Lung (tissue), 13 donors: Measurements from ENCODE around the gene HMCN2. TPM values are rescaled to one million over a fixed set of nuclear protein-coding genes. Genes with fewer than 3 reads are reported as not detected.

Experiments used
- ATAC-seq: fragments of 200-7000 bp; cut with Tn5 transposase; one replicate; pipeline ENCODE4 v1.9.1; 2020; ENCODE audit warnings: moderate number of reproducible peaks; ENCODE audit not compliant: insufficient read depth, low FRiP score
- DNase-seq, 3 donors: peaks; one replicate each; pipeline ENCODE4 v3.0.0-alpha.2; 2013 to 2017
- H3K27ac ChIP-seq, 2 donors: one replicate each; pipeline ENCODE4 v1.5.1; 2013; ENCODE audit warnings: mild to moderate bottlenecking in 2 of 2, moderate library complexity in 2 of 2, control low read depth in 1 of 2, inconsistent platforms in 1 of 2, low read depth in 1 of 2, low read length in 1 of 2
- H3K27me3 ChIP-seq, 3 donors: one replicate each; pipeline ENCODE4 v1.5.1; 2013; ENCODE audit warnings: low read length in 2 of 3; ENCODE audit not compliant: control insufficient read depth in 3 of 3, insufficient read depth in 3 of 3
- H3K36me3 ChIP-seq, 4 donors: one replicate each; pipeline ENCODE4 v1.5.1; 2013; ENCODE audit warnings: low read length in 4 of 4, mild to moderate bottlenecking in 1 of 4, moderate library complexity in 1 of 4; ENCODE audit not compliant: control insufficient read depth in 4 of 4, insufficient read depth in 4 of 4
- H3K4me1 ChIP-seq, 5 donors: one replicate each; pipeline ENCODE4 v1.5.1; 2013; ENCODE audit warnings: low read length in 5 of 5, mild to moderate bottlenecking in 2 of 5, moderate library complexity in 1 of 5; ENCODE audit not compliant: control insufficient read depth in 5 of 5, insufficient read depth in 5 of 5
- H3K4me3 ChIP-seq: one replicate; pipeline ENCODE4 v1.5.1; 2013; ENCODE audit warnings: mild to moderate bottlenecking, control low read depth, moderate library complexity
- H3K9ac ChIP-seq, 2 donors: one replicate each; pipeline ENCODE4 v1.5.1; 2013; ENCODE audit warnings: low read length in 2 of 2, control low read depth in 1 of 2; ENCODE audit not compliant: insufficient read depth in 1 of 2
- H3K9me3 ChIP-seq, 4 donors: one replicate each; pipeline ENCODE4 v1.5.1; 2013; ENCODE audit warnings: low read length in 3 of 4, mild to moderate bottlenecking in 1 of 4, moderate library complexity in 1 of 4; ENCODE audit not compliant: control insufficient read depth in 4 of 4, insufficient read depth in 3 of 4
- CTCF ChIP-seq: IDR thresholded peaks from 2 replicates; pipeline ENCODE4 v1.5.1; 2012; ENCODE audit warnings: mild to moderate bottlenecking; ENCODE audit errors: control extremely low read depth, extremely low read depth
- whole genome bisulfite sequencing, 2 donors: extraction: QIAGEN DNeasy Blood & Tissue Kit; methylation state at CpG; one replicate each; pipeline ENCODE4 v1.1.7; 2013; 5-methylcytosine and 5-hydroxymethylcytosine counted together
- polyA plus RNA-seq, 2 donors: library from polyadenylated mRNA; stranded (reverse); fragments of 200-250 nt; gene quantifications; one replicate each; pipeline ENCODE4 v1.2.1, GENCODE V29; 2013
- small RNA-seq: library from RNA; depleted of rRNA; stranded (forward); fragments of <200 nt; gene quantifications from one replicate; pipeline ENCODE3, GENCODE V24; 2014; ENCODE audit warnings: low replicate concordance
- total RNA-seq, 2 donors: library from RNA; depleted of rRNA in 1 of 2; stranded (reverse); fragments of >200 nt in 1 of 2; gene quantifications; one replicate each; pipeline ENCODE4 v1.2.1, GENCODE V29; 2014 to 2021
- donor health status: control.
- donor health status: control.
- donor health status: Bipolar disorder and iron deficiency.
- donor health status: healthy.
- donor health status: DM: yes; HTN: yes; CAD: no.

HMCN2 gene
- total and polyA plus RNA-seq, 4 donors = 2.1 to 5.2 (median 3.7) TPM

GRCh38 chr9:130483371-130483971 lies 217.9 kb downstream of the HMCN2 start:
- 37 to 63% methylated on average over 13 to 16 of the region's 16 CpGs for WGBS, 2 donors
- H3K27ac ChIP-seq = no peak overlapping the region
- peaks cover 0 to 17% (median 3%) of the 10 kb centered on the region in 3 donors for H3K27me3 ChIP-seq
- no peaks in the 10 kb centered on the region for H3K9me3 ChIP-seq
- peaks cover 0 to 1% (median 0%) of the 10 kb centered on the region in 4 donors for H3K36me3 ChIP-seq
- no peak overlapping the region for H3K4me3 ChIP-seq
- H3K9ac ChIP-seq = no peak overlapping the region
- peaks cover 0 to 16% (median 0%) of the 10 kb centered on the region in 5 donors for H3K4me1 ChIP-seq
- no peak for TF ChIP-seq CTCF
- DNase-seq = peak; percentile 56 to 77 (median 64)
- no peak for ATAC-seq

Small RNAs within 50 kb of the gene (small RNA-seq; reads per million reads assigned to genes)
- not detected for gene RN7SL665P

Other genes starting within 250 kb of the HMCN2 start
- gene FNBP1, start 222.6 kb upstream of the HMCN2 start, total RNA-seq = 10 to 100 TPM; 34.5 to 94.3 TPM
- gene FNBP1, start 222.6 kb upstream of the HMCN2 start, polyA plus RNA-seq = 10 to 100 TPM; 16.0 to 24.5 TPM
- 100 to 1,000 TPM in 1 of 2 donors, 10 to 100 TPM in 1; 43.2 to 180 TPM for gene GPR107, start 211.9 kb upstream of the HMCN2 start, total RNA-seq
- 10 to 100 TPM; 11.0 to 23.3 TPM for gene GPR107, start 211.9 kb upstream of the HMCN2 start, polyA plus RNA-seq
- gene NCS1, start 93.4 kb upstream of the HMCN2 start, total RNA-seq = 10 to 100 TPM in 1 of 2 donors, 1 to 10 TPM in 1; 7.0 to 27.5 TPM
- gene NCS1, start 93.4 kb upstream of the HMCN2 start, polyA plus RNA-seq = 1 to 10 TPM; 5.8 to 6.1 TPM
- gene ASS1, start 179.2 kb downstream of the HMCN2 start, total RNA-seq = 100 to 1,000 TPM in 1 of 2 donors, 10 to 100 TPM in 1; 51.2 to 111 TPM
- 100 to 1,000 TPM; 114 to 165 TPM for gene ASS1, start 179.2 kb downstream of the HMCN2 start, polyA plus RNA-seq